ENCODE measurements around the gene SLFN11. TPM values are rescaled to one million over a fixed set of nuclear protein-coding genes. Genes with fewer than 3 reads are reported as not detected.

The SLFN11 gene
- total RNA-seq, 3 donors from 2014 or later = 4.2 to 19.5 (median 10.3) TPM

DNA sequence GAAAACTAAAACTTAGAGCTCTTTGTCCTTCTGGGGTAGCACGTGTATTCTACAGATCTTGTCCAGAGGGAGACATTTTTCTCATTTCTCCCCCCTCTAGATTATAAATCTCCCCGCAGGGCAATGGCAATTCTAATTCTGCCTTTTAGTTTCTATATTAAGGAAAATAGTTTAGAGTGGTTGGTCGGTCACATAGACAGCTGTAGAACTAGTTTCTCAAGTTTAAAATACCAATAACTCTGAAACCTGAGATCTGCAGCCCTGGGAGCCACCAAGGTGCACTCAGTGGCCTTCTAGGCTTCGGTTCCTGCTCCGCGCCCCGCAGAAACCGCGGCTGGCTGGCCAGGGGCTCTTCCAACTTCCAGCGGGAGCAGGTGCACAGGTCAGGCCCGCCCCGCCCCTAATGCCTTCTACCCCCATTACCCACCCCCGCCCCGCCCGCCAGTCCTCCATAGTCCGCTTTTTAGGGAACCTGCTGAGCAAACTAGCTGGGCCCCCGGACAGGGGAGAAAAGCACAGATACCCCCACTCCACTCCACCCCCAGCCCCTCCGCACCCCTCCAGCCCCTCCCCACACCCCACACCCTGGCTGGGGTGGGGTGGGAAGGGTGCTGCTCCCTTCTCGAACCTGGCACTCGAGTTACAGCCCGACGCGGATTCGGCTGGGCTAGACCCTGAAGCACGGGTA, 431 bp downstream of the SLFN11 start:
- Histone ChIP-seq H3K36me3 (ENCODE audit: low read depth) (no peaks in the 10 kb centered on the region), H3K4me3 (peak overlapping the region; percentile 20), H3K9me3 (no peaks in the 10 kb centered on the region), H3K4me1 (ENCODE audit: low read depth) (no peaks in the 10 kb centered on the region)
- TF ChIP-seq CTCF (IDR thresholded peaks at IDR 0.05) = no peak
- DNase-seq (peak; percentile 24 to 67 (median 39)), ATAC-seq (peak; percentile 35)
- intact Hi-C loops (cut with DNase I, micrococcal nuclease) = no loop called here

DNA sequence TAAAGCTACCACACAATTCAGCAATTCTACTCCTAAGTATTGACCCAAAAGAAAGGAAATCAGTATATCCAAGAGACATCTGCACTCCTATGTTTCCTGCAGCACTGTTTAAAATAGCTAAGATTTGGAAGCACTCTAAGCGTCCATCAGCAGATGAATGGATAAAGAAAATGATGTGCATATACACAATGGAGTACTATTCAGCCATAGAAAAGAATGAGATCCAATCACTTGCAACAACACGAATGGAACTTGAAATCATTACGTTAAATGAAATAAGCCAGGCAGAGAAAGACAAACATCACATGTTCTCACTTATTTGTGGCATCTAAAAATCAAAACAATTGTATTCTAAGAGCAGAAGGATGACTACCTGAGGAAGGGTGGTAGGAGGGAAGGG, 1.5 kb downstream of the SLFN11 start:
- H3K4me1 ChIP-seq (ENCODE audit: low read depth) = no peaks in the 10 kb centered on the region
- no peak overlapping the region for H3K4me3 ChIP-seq
- no peaks in the 10 kb centered on the region for H3K36me3 ChIP-seq (ENCODE audit: low read depth)
- DNase-seq (no peak), ATAC-seq (no peak)
- no peak for TF ChIP-seq CTCF (IDR thresholded peaks at IDR 0.05)
- no peaks in the 10 kb centered on the region for H3K9me3 ChIP-seq
- intact Hi-C loops (cut with DNase I, micrococcal nuclease) = no loop called here

DNA sequence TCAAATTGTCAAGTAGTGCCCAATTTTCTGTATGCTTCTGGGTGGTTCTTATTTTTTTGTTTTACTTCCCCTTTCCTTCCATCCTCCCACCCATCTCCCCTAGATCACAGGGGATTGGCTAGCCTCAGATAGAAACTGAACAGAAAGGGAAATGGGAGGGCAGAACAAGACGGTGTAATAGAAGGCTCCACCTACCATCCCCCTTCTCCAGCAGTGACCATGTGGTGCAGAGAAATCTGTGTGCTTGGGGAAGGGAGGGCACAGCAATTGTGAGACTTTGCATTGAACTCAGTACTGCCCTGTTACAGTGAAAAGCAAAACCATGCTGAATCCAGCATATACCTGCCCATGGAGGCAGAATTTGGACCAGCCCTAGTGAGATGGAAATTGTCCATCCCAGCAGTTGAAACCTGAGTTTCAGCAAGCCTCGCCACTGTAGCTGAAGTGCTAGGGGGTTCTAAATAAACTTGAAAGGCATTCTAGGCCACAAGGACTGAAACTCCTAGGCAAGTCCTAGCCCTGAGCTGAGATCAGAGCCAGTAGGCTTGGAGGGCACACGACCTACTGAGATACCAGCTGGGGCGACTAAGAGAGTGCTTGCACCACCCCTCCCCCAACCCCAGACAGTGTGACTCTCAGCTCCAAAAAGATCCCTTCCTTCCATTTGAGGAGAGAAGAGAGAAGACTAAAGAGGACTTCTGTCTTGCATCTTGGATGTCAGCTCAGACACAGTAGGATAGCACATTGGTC, 5.2 kb downstream of the SLFN11 start:
- Histone ChIP-seq H3K9me3 (no peaks in the 10 kb centered on the region), H3K4me3 (no peak overlapping the region), H3K36me3 (ENCODE audit: low read depth) (no peaks in the 10 kb centered on the region), H3K4me1 (ENCODE audit: low read depth) (no peaks in the 10 kb centered on the region)
- intact Hi-C loops (cut with DNase I, micrococcal nuclease) = no loop called here
- no peak for TF ChIP-seq CTCF (IDR thresholded peaks at IDR 0.05)
- ATAC-seq (peak; percentile 91), DNase-seq (peak in 1 of 3 donors; percentile 23)

- Histone ChIP-seq H3K36me3 (ENCODE audit: low read depth) (no peaks in the 10 kb centered on the region), H3K9me3 (no peaks in the 10 kb centered on the region), H3K4me1 (ENCODE audit: low read depth) (no peaks in the 10 kb centered on the region), H3K4me3 (no peak overlapping the region)
- DNase-seq (no peak), ATAC-seq (no peak)
- TF ChIP-seq CTCF (IDR thresholded peaks at IDR 0.05) = no peak
- intact Hi-C loops (cut with DNase I, micrococcal nuclease) = no loop called here
Observed at GRCh38 chr17:35361027-35361426, 12.4 kb downstream of the SLFN11 start.

- intact Hi-C loops (cut with DNase I, micrococcal nuclease) = no loop called here
- Histone ChIP-seq H3K4me1 (ENCODE audit: low read depth) (no peaks in the 10 kb centered on the region), H3K4me3 (no peak overlapping the region), H3K9me3 (no peaks in the 10 kb centered on the region), H3K36me3 (ENCODE audit: low read depth) (no peaks in the 10 kb centered on the region)
- ATAC-seq (no peak), DNase-seq (no peak)
- no peak for TF ChIP-seq CTCF (IDR thresholded peaks at IDR 0.05)
Observed at GRCh38 chr17:35359398-35359797, 14.0 kb downstream of the SLFN11 start.

Data from mucosa of descending colon (tissue), 3 donors.